HG03457 (cell line): ENCODE data around the gene REXO5.

ENCODE experiments used
- ATAC-seq: cut with Tn5 transposase; IDR thresholded peaks from one replicate; pipeline ENCODE4 v1.9.1; 2021; ENCODE audit warnings: moderate number of reproducible peaks; ENCODE audit not compliant: unreplicated experiment

Gene REXO5

GRCh38 chr16:20870122-20870820 lies 63.9 kb downstream of the REXO5 start:
- ATAC-seq, result no peak

- ATAC-seq, result no peak
These were observed 64.9 kb downstream of the REXO5 start for GRCh38 chr16:20871258-20871657.

- ATAC-seq, result no peak
These were observed 65.9 kb downstream of the REXO5 start for GRCh38 chr16:20871941-20872815.

GRCh38 chr16:20873331-20873730 lies 67.0 kb downstream of the REXO5 start:
- ATAC-seq, result no peak

GRCh38 chr16:20874088-20874581 lies 67.8 kb downstream of the REXO5 start:
- no peak for ATAC-seq

GRCh38 chr16:20875355-20875650 lies 69.0 kb downstream of the REXO5 start:
- no peak for ATAC-seq

GRCh38 chr16:20878682-20879147 lies 72.4 kb downstream of the REXO5 start:
- ATAC-seq, result no peak

- no peak for ATAC-seq
These were observed 73.1 kb downstream of the REXO5 start for GRCh38 chr16:20879175-20880040.

- ATAC-seq, result no peak
These were observed 74.7 kb downstream of the REXO5 start for GRCh38 chr16:20880867-20881502.

GRCh38 chr16:20881503-20881878 lies 75.2 kb downstream of the REXO5 start:
- no peak for ATAC-seq

- no peak for ATAC-seq
These were observed 77.4 kb downstream of the REXO5 start for GRCh38 chr16:20883554-20884239.

- no peak for ATAC-seq
These were observed 77.9 kb downstream of the REXO5 start for GRCh38 chr16:20884240-20884556.

GRCh38 chr16:20886320-20886719 lies 80.0 kb downstream of the REXO5 start:
- ATAC-seq, result no peak

- ATAC-seq, result no peak
These were observed 80.9 kb downstream of the REXO5 start for GRCh38 chr16:20887207-20887606.

GRCh38 chr16:20889625-20890275 lies 83.4 kb downstream of the REXO5 start:
- ATAC-seq, result no peak

GRCh38 chr16:20894388-20894787 lies 88.1 kb downstream of the REXO5 start:
- ATAC-seq, result no peak

GRCh38 chr16:20897253-20897897 lies 91.0 kb downstream of the REXO5 start:
- ATAC-seq, result no peak

GRCh38 chr16:20897922-20898321 lies 91.6 kb downstream of the REXO5 start:
- no peak for ATAC-seq

- ATAC-seq, result no peak
These were observed 92.7 kb downstream of the REXO5 start for GRCh38 chr16:20899071-20899470.
